Measurements from ENCODE around the gene UBE2I.

Gene UBE2I

GRCh38 chr16:1316033-1316405, 6.6 kb downstream of the UBE2I start:
- Histone ChIP-seq H3K9me2 (ENCODE audit: low read depth, low read length) (no peaks in the 10 kb centered on the region), H2AFZ (ENCODE audit: low read length) (no peak overlapping the region), H3K4me2 (ENCODE audit: low read length) (no peak overlapping the region), H3K27ac (ENCODE audit: low read depth, low read length, poor library complexity, severe bottlenecking) (no peak overlapping the region), H3F3A (ENCODE audit: insufficient read depth, low read length) (no peaks in the 10 kb centered on the region), H3K4me1 (ENCODE audit: insufficient read depth, low read length, severe bottlenecking) (peaks cover 15% of the 10 kb centered on the region), H3K9ac (ENCODE audit: low read length) (no peak overlapping the region), H4K20me1 (ENCODE audit: insufficient read depth, low read length) (no peaks in the 10 kb centered on the region), H3K9me3 (ENCODE audit: low read length) (no peaks in the 10 kb centered on the region), H3K36me3 (ENCODE audit: insufficient read depth, low read length) (peaks cover 98% of the 10 kb centered on the region), H3K79me2 (ENCODE audit: insufficient read depth, low read length) (peaks cover 33% of the 10 kb centered on the region), H3K27me3 (ENCODE audit: insufficient read depth, low read length) (no peaks in the 10 kb centered on the region), H3K4me3 (ENCODE audit: low read depth, low read length, poor library complexity, severe bottlenecking) (no peak overlapping the region)
- TF ChIP-seq CTCF (IDR thresholded peaks at IDR 0.05; ENCODE audit: low read length) (no peak), EZH2 (IDR thresholded peaks at IDR 0.05; ENCODE audit: borderline replicate concordance, low read length) (no peak)

GRCh38 chr16:1317479-1318267, 8.2 kb downstream of the UBE2I start:
- H3K36me3 ChIP-seq (ENCODE audit: insufficient read depth, low read length), result peaks cover 97% of the 10 kb centered on the region
- no peaks in the 10 kb centered on the region for H4K20me1 ChIP-seq (ENCODE audit: insufficient read depth, low read length)

GRCh38 chr16:1318268-1318545, 8.8 kb downstream of the UBE2I start:
- Histone ChIP-seq H3K4me3 (ENCODE audit: low read depth, low read length, poor library complexity, severe bottlenecking) (no peak overlapping the region), H3K9ac (ENCODE audit: low read length) (no peak overlapping the region), H3K36me3 (ENCODE audit: insufficient read depth, low read length) (peaks cover 96% of the 10 kb centered on the region), H3K9me2 (ENCODE audit: low read depth, low read length) (no peaks in the 10 kb centered on the region), H4K20me1 (ENCODE audit: insufficient read depth, low read length) (no peaks in the 10 kb centered on the region), H3K4me2 (ENCODE audit: low read length) (no peak overlapping the region), H3K27me3 (ENCODE audit: insufficient read depth, low read length) (no peaks in the 10 kb centered on the region), H3F3A (ENCODE audit: insufficient read depth, low read length) (no peaks in the 10 kb centered on the region), H3K9me3 (ENCODE audit: low read length) (no peaks in the 10 kb centered on the region), H3K4me1 (ENCODE audit: insufficient read depth, low read length, severe bottlenecking) (no peaks in the 10 kb centered on the region), H3K79me2 (ENCODE audit: insufficient read depth, low read length) (peaks cover 11% of the 10 kb centered on the region), H3K27ac (ENCODE audit: low read depth, low read length, poor library complexity, severe bottlenecking) (no peak overlapping the region), H2AFZ (ENCODE audit: low read length) (no peak overlapping the region)
- TF ChIP-seq CTCF (IDR thresholded peaks at IDR 0.05; ENCODE audit: low read length), result no peak
- TF ChIP-seq EZH2 (IDR thresholded peaks at IDR 0.05; ENCODE audit: borderline replicate concordance, low read length), result no peak

More at GRCh38 chr16:1317479-1318267, 8.2 kb downstream of the UBE2I start:
- no peak overlapping the region for H2AFZ ChIP-seq (ENCODE audit: low read length)
- no peaks in the 10 kb centered on the region for H3K9me3 ChIP-seq (ENCODE audit: low read length)
- H3K27ac ChIP-seq (ENCODE audit: low read depth, low read length, poor library complexity, severe bottlenecking), result no peak overlapping the region
- H3K4me1 ChIP-seq (ENCODE audit: insufficient read depth, low read length, severe bottlenecking), result no peaks in the 10 kb centered on the region
- no peak overlapping the region for H3K4me2 ChIP-seq (ENCODE audit: low read length)
- no peaks in the 10 kb centered on the region for H3K9me2 ChIP-seq (ENCODE audit: low read depth, low read length)
- no peaks in the 10 kb centered on the region for H3F3A ChIP-seq (ENCODE audit: insufficient read depth, low read length)
- TF ChIP-seq CTCF (IDR thresholded peaks at IDR 0.05; ENCODE audit: low read length) (no peak), EZH2 (IDR thresholded peaks at IDR 0.05; ENCODE audit: borderline replicate concordance, low read length) (no peak)
- no peak overlapping the region for H3K9ac ChIP-seq (ENCODE audit: low read length)
- peaks cover 17% of the 10 kb centered on the region for H3K79me2 ChIP-seq (ENCODE audit: insufficient read depth, low read length)
- H3K4me3 ChIP-seq (ENCODE audit: low read depth, low read length, poor library complexity, severe bottlenecking), result no peak overlapping the region
- no peaks in the 10 kb centered on the region for H3K27me3 ChIP-seq (ENCODE audit: insufficient read depth, low read length)

All from OCI-LY1 (cell line).